Loucy (cell line): Measurements from ENCODE around the gene IDH3G.
"Not testable (repeated sequence)": the region's sequence is repeated elsewhere in the genome, so short reads cannot be mapped to it uniquely, and the experiment has no call there.

Experiments used
- H2AFZ ChIP-seq: fragments of 200-600 bp; sonication (generic); 2 replicates; pipeline ENCODE4 v1.6.0; 2016; ENCODE audit warnings: antibody characterized with exemption, mild to moderate bottlenecking, low read length, moderate library complexity
- H3F3A ChIP-seq: fragments of 200-600 bp; 2 replicates; pipeline ENCODE4 v1.6.0; 2016; ENCODE audit warnings: antibody characterized with exemption, low read depth, mild to moderate bottlenecking
- H3K27me3 ChIP-seq: fragments of 200-600 bp; sonication (generic); 2 replicates; pipeline ENCODE4 v1.6.1; 2014; ENCODE audit warnings: low read length, mild to moderate bottlenecking; ENCODE audit not compliant: insufficient read depth, poor library complexity, severe bottlenecking
- H3K36me3 ChIP-seq: fragments of 200-600 bp; sonication (generic); 2 replicates; pipeline ENCODE4 v1.6.1; 2016; ENCODE audit warnings: low read length; ENCODE audit not compliant: insufficient read depth
- H3K4me1 ChIP-seq: fragments of 200-600 bp; sonication (generic); 2 replicates; pipeline ENCODE4 v1.5.1; 2014; ENCODE audit warnings: low read length, mild to moderate bottlenecking; ENCODE audit not compliant: insufficient read depth, poor library complexity, severe bottlenecking
- H3K4me2 ChIP-seq: fragments of 200-600 bp; sonication (generic); 2 replicates; pipeline ENCODE4 v1.6.0; 2014; ENCODE audit warnings: antibody characterized with exemption, low read length, low read depth, mild to moderate bottlenecking; ENCODE audit not compliant: poor library complexity, severe bottlenecking
- H3K4me3 ChIP-seq: fragments of 200-600 bp; sonication (generic); 2 replicates; pipeline ENCODE4 v1.5.1; 2014; ENCODE audit warnings: low read length, mild to moderate bottlenecking, mixed read lengths; ENCODE audit not compliant: poor library complexity, severe bottlenecking
- H3K79me2 ChIP-seq: fragments of 200-600 bp; sonication (generic); 2 replicates; pipeline ENCODE4 v1.6.1; 2014; ENCODE audit warnings: low read length; ENCODE audit not compliant: insufficient read depth
- H3K9ac ChIP-seq: fragments of 200-600 bp; sonication (generic); 2 replicates; pipeline ENCODE4 v1.6.0; 2014; ENCODE audit warnings: mild to moderate bottlenecking, low read depth, low read length, moderate library complexity; ENCODE audit not compliant: poor library complexity, severe bottlenecking
- H3K9me2 ChIP-seq: fragments of 200-600 bp; sonication (generic); replicated peaks from 2 replicates; pipeline ENCODE4 v1.6.1; 2016; ENCODE audit warnings: low read depth, low read length, mixed read lengths
- H3K9me3 ChIP-seq: fragments of 200-600 bp; sonication (generic); 2 replicates; pipeline ENCODE4 v1.6.1; 2014; ENCODE audit warnings: mild to moderate bottlenecking, antibody characterized with exemption, low read length, low read depth; ENCODE audit not compliant: insufficient read depth
- H4K20me1 ChIP-seq: fragments of 200-600 bp; sonication (generic); 2 replicates; pipeline ENCODE4 v1.6.0; 2014; ENCODE audit warnings: antibody characterized with exemption, low read length, mild to moderate bottlenecking; ENCODE audit not compliant: insufficient read depth, poor library complexity, severe bottlenecking
- EZH2phosphoT487 ChIP-seq: fragments of 200-600 bp; IDR thresholded peaks from 2 replicates; pipeline ENCODE4 v1.6.1; 2018; ENCODE audit warnings: antibody characterized with exemption, mild to moderate bottlenecking, moderate library complexity, borderline replicate concordance
- TF ChIP-seq, protein P1 (sequence below): fragments of 200-600 bp; sonication (generic); conservative IDR thresholded peaks from 2 replicates; pipeline ENCODE4 v1.5.1; 2014; ENCODE audit warnings: mild to moderate bottlenecking, antibody characterized with exemption, low read length

The IDH3G gene

DNA sequence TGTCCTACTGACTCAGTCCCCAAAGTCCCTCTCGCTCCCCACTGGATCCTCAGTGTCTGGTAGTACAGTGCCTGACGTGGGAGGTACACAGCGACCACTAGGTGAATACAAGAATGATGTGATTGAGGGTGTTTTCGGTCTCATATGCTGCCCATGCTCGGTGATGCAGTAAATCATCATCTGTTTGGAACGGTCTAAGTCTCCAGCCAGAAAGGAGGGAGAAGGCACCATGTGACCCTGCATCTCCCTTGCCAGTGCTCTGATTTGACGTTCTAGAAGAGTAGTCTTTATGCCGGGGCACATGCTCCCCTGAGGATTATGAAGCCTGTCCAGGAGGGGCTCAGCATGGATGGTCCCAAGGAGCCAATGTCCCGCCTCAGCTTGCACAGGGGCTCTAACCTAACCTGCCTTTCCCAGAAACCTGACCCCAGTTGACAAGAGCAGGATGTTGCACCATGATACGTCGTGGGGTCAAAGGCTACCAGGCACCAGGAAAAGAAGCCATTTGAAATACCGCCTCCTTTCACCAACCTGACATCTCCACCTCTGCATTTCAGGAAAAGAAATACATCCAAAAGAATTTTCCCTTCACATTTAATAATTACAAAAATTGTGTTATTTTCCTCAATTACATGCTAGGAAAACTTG lies 43.9 kb downstream of the IDH3G start:
- no peaks in the 10 kb centered on the region for H3K79me2 ChIP-seq
- no peak overlapping the region for H2AFZ ChIP-seq
- H3K27me3 ChIP-seq, result no peaks in the 10 kb centered on the region
- no peak overlapping the region for H3K4me3 ChIP-seq
- no peak overlapping the region for H3K4me2 ChIP-seq
- H3K36me3 ChIP-seq, result no peaks in the 10 kb centered on the region
- H4K20me1 ChIP-seq, result no peaks in the 10 kb centered on the region
- H3F3A ChIP-seq, result no peaks in the 10 kb centered on the region
- H3K9me3 ChIP-seq, result no peaks in the 10 kb centered on the region
- no peaks in the 10 kb centered on the region for H3K9me2 ChIP-seq
- no peak overlapping the region for H3K9ac ChIP-seq
- H3K4me1 ChIP-seq, result no peaks in the 10 kb centered on the region
- TF ChIP-seq EZH2phosphoT487, result no peak

DNA sequence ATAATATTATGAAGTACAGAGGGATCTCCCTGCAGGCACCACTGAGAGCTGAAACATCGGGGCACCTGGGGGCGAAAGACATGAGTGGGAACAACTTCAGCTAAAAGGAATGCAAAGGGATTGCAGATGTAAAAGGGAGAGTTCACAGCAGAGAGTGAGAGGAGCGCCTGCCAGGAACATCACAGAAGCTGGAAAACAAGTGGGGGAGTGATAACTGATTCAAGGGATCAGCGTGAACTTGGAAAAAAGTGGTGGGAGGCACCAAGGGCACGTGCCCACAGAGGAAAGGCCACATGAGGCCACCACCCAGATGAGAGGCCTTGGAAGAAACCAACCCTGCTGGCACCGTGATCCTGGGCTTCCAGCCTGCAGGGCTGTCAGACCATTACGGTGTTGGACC lies 45.2 kb downstream of the IDH3G start:
- H2AFZ ChIP-seq, H3K4me2 ChIP-seq, H4K20me1 ChIP-seq, H3K4me3 ChIP-seq, H3F3A ChIP-seq, H3K27me3 ChIP-seq, H3K9me3 ChIP-seq, H3K9me2 ChIP-seq, H3K9ac ChIP-seq, H3K79me2 ChIP-seq, H3K36me3 ChIP-seq, H3K4me1 ChIP-seq: not testable (repeated sequence)

DNA sequence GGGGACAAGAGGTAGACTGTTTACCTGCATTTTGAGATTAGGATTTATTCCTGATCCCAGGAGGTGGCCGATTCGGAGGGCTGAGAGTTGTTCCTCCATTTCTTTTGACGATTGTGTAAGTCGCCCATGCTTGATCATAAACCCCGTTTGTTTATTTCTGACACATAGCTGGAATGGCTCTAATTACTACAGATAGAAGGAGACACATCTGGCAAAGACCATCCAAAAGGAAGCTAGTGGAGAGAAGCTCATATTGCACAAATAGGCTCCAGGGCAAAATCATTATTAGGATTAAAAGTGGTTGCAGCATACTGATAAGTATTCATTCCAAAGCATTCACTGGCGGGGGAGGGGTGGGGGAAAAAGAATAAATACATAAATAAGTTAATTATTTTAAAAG lies 47.2 kb downstream of the IDH3G start:
- H3K4me3 ChIP-seq, H3K9me2 ChIP-seq, H3K27me3 ChIP-seq, H2AFZ ChIP-seq, H4K20me1 ChIP-seq, H3K36me3 ChIP-seq, H3F3A ChIP-seq, H3K4me1 ChIP-seq, H3K79me2 ChIP-seq, H3K9me3 ChIP-seq, H3K9ac ChIP-seq, H3K4me2 ChIP-seq: not testable (repeated sequence)

DNA sequence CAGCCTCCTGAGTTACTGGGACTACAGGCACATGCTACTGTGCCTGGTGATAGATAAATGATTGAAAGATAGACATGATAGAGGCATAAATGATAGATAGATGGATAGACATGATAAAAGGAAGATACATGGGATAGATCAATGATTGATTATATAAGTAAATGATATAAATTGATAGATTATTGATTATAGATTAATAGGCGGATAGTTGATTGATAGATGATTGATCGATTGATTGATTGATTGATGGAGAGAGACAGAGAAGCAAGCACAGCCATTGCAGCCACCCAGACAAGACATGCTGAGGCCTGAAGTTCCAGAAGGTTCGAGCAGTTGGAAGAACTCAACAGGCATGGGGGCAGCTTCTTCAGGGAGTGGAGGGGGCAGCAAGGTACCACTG lies 47.8 kb downstream of the IDH3G start:
- Histone ChIP-seq H3K36me3 (no peaks in the 10 kb centered on the region), H3K9me3 (no peaks in the 10 kb centered on the region), H3K4me2 (no peak overlapping the region), H3K9me2 (no peaks in the 10 kb centered on the region), H2AFZ (no peak overlapping the region), H3K9ac (no peak overlapping the region), H3K27me3 (no peaks in the 10 kb centered on the region), H3K79me2 (no peaks in the 10 kb centered on the region), H3F3A (no peaks in the 10 kb centered on the region), H3K4me1 (no peaks in the 10 kb centered on the region), H3K4me3 (no peak overlapping the region), H4K20me1 (no peaks in the 10 kb centered on the region)
- TF ChIP-seq, protein P1, sequence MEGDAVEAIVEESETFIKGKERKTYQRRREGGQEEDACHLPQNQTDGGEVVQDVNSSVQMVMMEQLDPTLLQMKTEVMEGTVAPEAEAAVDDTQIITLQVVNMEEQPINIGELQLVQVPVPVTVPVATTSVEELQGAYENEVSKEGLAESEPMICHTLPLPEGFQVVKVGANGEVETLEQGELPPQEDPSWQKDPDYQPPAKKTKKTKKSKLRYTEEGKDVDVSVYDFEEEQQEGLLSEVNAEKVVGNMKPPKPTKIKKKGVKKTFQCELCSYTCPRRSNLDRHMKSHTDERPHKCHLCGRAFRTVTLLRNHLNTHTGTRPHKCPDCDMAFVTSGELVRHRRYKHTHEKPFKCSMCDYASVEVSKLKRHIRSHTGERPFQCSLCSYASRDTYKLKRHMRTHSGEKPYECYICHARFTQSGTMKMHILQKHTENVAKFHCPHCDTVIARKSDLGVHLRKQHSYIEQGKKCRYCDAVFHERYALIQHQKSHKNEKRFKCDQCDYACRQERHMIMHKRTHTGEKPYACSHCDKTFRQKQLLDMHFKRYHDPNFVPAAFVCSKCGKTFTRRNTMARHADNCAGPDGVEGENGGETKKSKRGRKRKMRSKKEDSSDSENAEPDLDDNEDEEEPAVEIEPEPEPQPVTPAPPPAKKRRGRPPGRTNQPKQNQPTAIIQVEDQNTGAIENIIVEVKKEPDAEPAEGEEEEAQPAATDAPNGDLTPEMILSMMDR, result no peak
- no peak for TF ChIP-seq EZH2phosphoT487

DNA sequence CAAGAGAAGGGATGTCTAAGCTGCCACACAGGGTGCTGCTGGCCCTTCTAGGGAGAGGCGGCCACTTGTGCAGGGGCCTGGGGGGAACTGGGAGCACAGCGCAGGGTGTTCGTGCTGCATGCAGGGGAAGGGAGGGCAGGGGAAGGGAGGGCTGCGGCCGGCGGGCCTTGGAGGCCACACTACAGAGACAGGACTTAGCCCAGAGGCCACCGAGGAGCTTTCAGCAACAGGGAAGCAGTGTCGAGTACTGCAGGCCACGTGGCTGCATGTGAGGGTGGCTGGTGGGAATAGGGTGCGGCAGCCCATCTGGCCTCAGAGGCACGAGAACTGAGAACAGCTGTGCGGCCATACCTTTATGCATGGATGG lies 49.1 kb downstream of the IDH3G start:
- H3K9me2 ChIP-seq, H3K27me3 ChIP-seq, H3K4me2 ChIP-seq, H3K79me2 ChIP-seq, H3K4me3 ChIP-seq, H4K20me1 ChIP-seq, H3F3A ChIP-seq, H2AFZ ChIP-seq, H3K4me1 ChIP-seq, H3K9me3 ChIP-seq, H3K9ac ChIP-seq, H3K36me3 ChIP-seq: not testable (repeated sequence)
